Measurements from ENCODE around the gene IRX3. TPM values are rescaled to one million over a fixed set of nuclear protein-coding genes. Genes with fewer than 3 reads are reported as not detected.

IRX3 gene
- total RNA-seq (2022; extraction: Qiagen RNA extraction), result 4.1 to 5.5 TPM (median 4.4 TPM) in 5 replicates

DNA sequence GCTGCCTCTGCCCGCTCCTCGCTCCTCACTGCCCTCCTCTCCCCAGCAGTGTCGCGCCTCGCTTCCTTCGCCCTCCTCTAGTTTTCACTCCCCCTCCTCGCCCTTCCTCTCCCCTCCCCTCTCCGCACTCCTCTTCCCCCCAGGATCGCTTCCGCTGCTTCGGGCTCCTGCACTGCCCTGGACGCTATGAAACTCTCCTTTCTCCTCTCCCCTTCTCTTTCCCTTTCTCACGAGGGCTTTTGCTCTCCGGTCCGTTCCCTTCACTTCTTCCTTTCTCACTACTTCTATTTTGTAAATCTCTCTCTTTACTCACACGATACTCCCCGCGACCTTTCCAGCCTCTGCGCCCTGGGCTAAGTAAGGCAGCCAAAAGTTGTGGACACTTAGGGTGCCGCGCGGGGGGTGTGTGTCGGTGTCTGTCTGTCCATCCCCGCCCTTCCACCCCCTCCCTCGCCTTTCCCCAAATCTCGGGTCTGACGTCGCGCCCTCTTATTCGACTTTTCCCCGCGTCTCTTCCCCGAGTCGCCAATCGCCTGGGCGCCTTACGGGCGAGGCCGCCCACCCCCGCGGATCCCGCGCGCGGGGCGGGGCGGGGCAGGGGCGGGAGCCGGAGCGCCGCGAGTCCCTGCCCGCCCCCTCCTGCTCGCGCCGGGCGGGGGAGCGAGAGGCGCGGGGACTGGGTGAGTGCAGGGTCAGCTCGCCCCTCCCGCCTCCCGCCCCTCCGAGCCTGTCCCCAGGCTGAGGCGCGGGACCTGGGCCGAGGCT, at the start of gene IRX3:
TSS of gene IRX3 (minus strand) at position 422 of the 765 bp plus-strand sequence. CDS start 737 bp downstream, outside the sequence.

All from A549 treated with CORT108297 at 1 μM for 4 hours (cell line).